H9 (cell line): ENCODE results near the gene GNPTAB. TPM values are rescaled to one million over a fixed set of nuclear protein-coding genes. Genes with fewer than 3 reads are reported as not detected.

Experiments
- DNase-seq: peaks from one replicate; pipeline ENCODE4 v3.0.0-alpha.2; 2017
- H2AFZ ChIP-seq: one replicate; pipeline ENCODE4 v1.6.1; 2013; ENCODE audit warnings: mild to moderate bottlenecking, low read length, control low read depth, moderate library complexity
- H2AK5ac ChIP-seq: 2 replicates; pipeline ENCODE4 v1.6.1; 2013; ENCODE audit warnings: low read length, control low read depth, mixed read lengths; ENCODE audit not compliant: insufficient read length
- H2BK120ac ChIP-seq: one replicate; pipeline ENCODE4 v1.6.1; 2013; ENCODE audit warnings: low read depth, mild to moderate bottlenecking, low read length, control low read depth, inconsistent platforms; ENCODE audit not compliant: poor library complexity, severe bottlenecking
- H2BK12ac ChIP-seq: 2 replicates; pipeline ENCODE4 v1.6.1; 2013; ENCODE audit warnings: low read length, control low read depth, mixed read lengths, low read depth; ENCODE audit not compliant: insufficient read length
- H2BK15ac ChIP-seq: 2 replicates; pipeline ENCODE4 v1.6.1; 2013; ENCODE audit warnings: low read depth, low read length, control low read depth
- H2BK20ac ChIP-seq: one replicate; pipeline ENCODE4 v1.6.1; 2013; ENCODE audit warnings: low read depth, mild to moderate bottlenecking, low read length, control low read depth, inconsistent platforms; ENCODE audit not compliant: poor library complexity, severe bottlenecking
- H2BK5ac ChIP-seq: 2 replicates; pipeline ENCODE4 v1.6.1; 2013; ENCODE audit warnings: low read length, control low read depth, mixed read lengths; ENCODE audit not compliant: insufficient read length
- H3K14ac ChIP-seq: 2 replicates; pipeline ENCODE4 v1.6.1; 2013; ENCODE audit warnings: low read length, control low read depth; ENCODE audit not compliant: insufficient read depth
- H3K18ac ChIP-seq: 2 replicates; pipeline ENCODE4 v1.6.1; 2013; ENCODE audit warnings: low read depth, mild to moderate bottlenecking, mixed read lengths, low read length, control low read depth; ENCODE audit not compliant: insufficient read length
- H3K23ac ChIP-seq: 2 replicates; pipeline ENCODE4 v1.6.1; 2013; ENCODE audit warnings: low read length, control low read depth, mixed read lengths, low read depth; ENCODE audit not compliant: insufficient read length
- H3K23me2 ChIP-seq: 2 replicates; pipeline ENCODE4 v1.6.1; 2013; ENCODE audit warnings: low read depth, mild to moderate bottlenecking, mixed read lengths, low read length, control low read depth; ENCODE audit not compliant: insufficient read length, poor library complexity, severe bottlenecking
- H3K27ac ChIP-seq: 2 replicates; pipeline ENCODE4 v1.5.1; 2013; ENCODE audit warnings: low read length, control low read depth, mixed read lengths, low read depth; ENCODE audit not compliant: insufficient read length
- H3K27me3 ChIP-seq: 2 replicates; pipeline ENCODE4 v1.6.1; 2013; ENCODE audit warnings: low read length, control low read depth, inconsistent platforms; ENCODE audit not compliant: insufficient read depth
- H3K4ac ChIP-seq: 2 replicates; pipeline ENCODE4 v1.6.1; 2013; ENCODE audit warnings: low read depth, mild to moderate bottlenecking, control low read depth, inconsistent platforms, low read length, moderate library complexity
- H3K4me1 ChIP-seq: 2 replicates; pipeline ENCODE4 v1.6.1; 2013; ENCODE audit warnings: low read length, control low read depth, inconsistent platforms; ENCODE audit not compliant: insufficient read depth
- H3K4me2 ChIP-seq: 2 replicates; pipeline ENCODE4 v1.6.1; 2013; ENCODE audit warnings: low read length, control low read depth, mixed read lengths; ENCODE audit not compliant: insufficient read length, insufficient read depth
- H3K56ac ChIP-seq: 2 replicates; pipeline ENCODE4 v1.6.1; 2013; ENCODE audit warnings: low read depth, mild to moderate bottlenecking, mixed read lengths, low read length, control low read depth; ENCODE audit not compliant: insufficient read length
- H3K79me1 ChIP-seq: 2 replicates; pipeline ENCODE4 v1.6.1; 2013; ENCODE audit warnings: low read depth, mild to moderate bottlenecking, moderate library complexity, low read length, control low read depth, inconsistent platforms; ENCODE audit not compliant: insufficient read depth, poor library complexity, severe bottlenecking
- H3K79me2 ChIP-seq: 2 replicates; pipeline ENCODE4 v1.6.1; 2013; ENCODE audit warnings: low read length, control low read depth, inconsistent platforms; ENCODE audit not compliant: insufficient read depth
- H3K9ac ChIP-seq: 2 replicates; pipeline ENCODE4 v1.6.1; 2013; ENCODE audit warnings: low read length, control low read depth, mixed read lengths; ENCODE audit not compliant: insufficient read length; ENCODE audit errors: extremely low read depth
- H3K9me3 ChIP-seq: one replicate; pipeline ENCODE4 v1.6.1; 2013; ENCODE audit warnings: low read depth, low read length, inconsistent platforms; ENCODE audit not compliant: control insufficient read depth
- H3T11ph ChIP-seq: one replicate; pipeline ENCODE4 v1.6.1; 2013; ENCODE audit warnings: mild to moderate bottlenecking, low read length, control low read depth, inconsistent platforms
- H4K20me1 ChIP-seq: one replicate; pipeline ENCODE4 v1.6.1; 2013; ENCODE audit not compliant: control insufficient read depth, insufficient read length, insufficient read depth
- H4K5ac ChIP-seq: 2 replicates; pipeline ENCODE4 v1.6.1; 2013; ENCODE audit warnings: low read depth, mild to moderate bottlenecking, mixed read lengths, low read length, control low read depth; ENCODE audit not compliant: insufficient read length
- H4K8ac ChIP-seq: replicated peaks from 2 replicates; pipeline ENCODE4 v1.6.1; 2013; ENCODE audit warnings: low read length, control low read depth, mixed read lengths, low read depth; ENCODE audit not compliant: insufficient read length
- H4K91ac ChIP-seq: 2 replicates; pipeline ENCODE4 v1.6.1; 2013; ENCODE audit warnings: low read depth, mild to moderate bottlenecking, moderate library complexity, mixed read lengths, low read length, control low read depth; ENCODE audit not compliant: insufficient read length
- H3K27ac Mint-ChIP-seq, 3 experiments: 2 replicates in 2 of 3; 3 replicates in 1 of 3; pipeline ENCODE4 v1.8.0; 2020 to 2021; ENCODE audit warnings: mixed read lengths in 3 of 3, mild to moderate bottlenecking in 1 of 3, moderate library complexity in 1 of 3
- H3K27me3 Mint-ChIP-seq: 2 replicates; pipeline ENCODE4 v1.8.0; 2021; ENCODE audit warnings: low read depth, mild to moderate bottlenecking, moderate library complexity, mixed read lengths
- H3K36me3 Mint-ChIP-seq, 3 experiments: 2 replicates in 2 of 3; 3 replicates in 1 of 3; pipeline ENCODE4 v1.8.0; 2020 to 2021; ENCODE audit warnings: low read depth in 3 of 3, mixed read lengths in 3 of 3; ENCODE audit not compliant: insufficient read depth in 1 of 3
- H3K4me1 Mint-ChIP-seq, 2 experiments: 2 replicates each; pipeline ENCODE4 v1.8.0; 2020; ENCODE audit warnings: mixed read lengths in 2 of 2
- H3K4me3 Mint-ChIP-seq, 2 experiments: 2 replicates in 1 of 2; 3 replicates in 1 of 2; pipeline ENCODE4 v1.8.0; 2020 to 2021; ENCODE audit warnings: mild to moderate bottlenecking in 2 of 2, mixed read lengths in 2 of 2, moderate library complexity in 1 of 2
- H3K9me3 Mint-ChIP-seq, 2 experiments: 2 replicates in 1 of 2; 3 replicates in 1 of 2; pipeline ENCODE4 v1.8.0; 2020; ENCODE audit warnings: mild to moderate bottlenecking in 2 of 2, mixed read lengths in 2 of 2, moderate library complexity in 1 of 2
- CTCF ChIP-seq: fragments of 200-600 bp; sonication (generic); conservative IDR thresholded peaks from 3 replicates; pipeline ENCODE4 v1.8.0; 2021; ENCODE audit warnings: antibody characterized with exemption, mild to moderate bottlenecking
- total RNA-seq: library from RNA; stranded (reverse); gene quantifications from 2 replicates; pipeline ENCODE4 v1.2.1, GENCODE V29; 2021

Gene GNPTAB
- total RNA-seq, 1 experiment from 2014 or later = 44.3 TPM

- Histone ChIP-seq H2BK15ac (no peak overlapping the region), H3K23ac (no peak overlapping the region), H2BK12ac (no peak overlapping the region), H3K4me2 (no peak overlapping the region), H3K14ac (no peak overlapping the region), H4K91ac (no peak overlapping the region), H3K18ac (no peak overlapping the region), H2AK5ac (no peak overlapping the region), H2AFZ (no peak overlapping the region), H3K27me3 (no peaks in the 10 kb centered on the region), H3K23me2 (no peaks in the 10 kb centered on the region), H3K56ac (no peak overlapping the region), H3T11ph (no peak overlapping the region), H3K4me1 (no peaks in the 10 kb centered on the region), H2BK120ac (no peak overlapping the region), H4K8ac (no peak overlapping the region), H2BK5ac (no peak overlapping the region), H3K79me1 (no peaks in the 10 kb centered on the region), H3K9ac (no peak overlapping the region), H4K5ac (no peak overlapping the region), H3K9me3 (no peaks in the 10 kb centered on the region), H4K20me1 (no peaks in the 10 kb centered on the region), H3K4ac (no peak overlapping the region), H2BK20ac (no peak overlapping the region), H3K27ac (no peak overlapping the region), H3K79me2 (no peaks in the 10 kb centered on the region)
- TF ChIP-seq CTCF = no peak
- H3K4me3 Mint-ChIP-seq = no peak overlapping the region
- no peaks in the 10 kb centered on the region for H3K4me1 Mint-ChIP-seq
- H3K9me3 Mint-ChIP-seq = no peaks in the 10 kb centered on the region
- DNase-seq = no peak
- no peaks in the 10 kb centered on the region for H3K36me3 Mint-ChIP-seq
- no peak overlapping the region for H3K27ac Mint-ChIP-seq
- H3K27me3 Mint-ChIP-seq = no peaks in the 10 kb centered on the region
These were observed 103.7 kb downstream of the GNPTAB start for GRCh38 chr12:101727098-101727497.
